Measurements from ENCODE around the gene MEF2C.

Gene MEF2C

GRCh38 chr5:88887342-88887741, 4.4 kb upstream of the MEF2C start:
- DNase-seq, result no peak

- DNase-seq, result no peak
These were observed 3.9 kb upstream of the MEF2C start for GRCh38 chr5:88886746-88887341.

- no peak for DNase-seq
These were observed 3.3 kb upstream of the MEF2C start for GRCh38 chr5:88886252-88886651.

- no peak for DNase-seq
These were observed 2.0 kb upstream of the MEF2C start for GRCh38 chr5:88885002-88885401.

GRCh38 chr5:88884608-88884877, 1.6 kb upstream of the MEF2C start:
- no peak for DNase-seq

GRCh38 chr5:88883836-88884607, 1.0 kb upstream of the MEF2C start:
- DNase-seq, result no peak

- DNase-seq, result no peak
These were observed 527 bp downstream of the MEF2C start for GRCh38 chr5:88882276-88883038.

- DNase-seq, result no peak
These were observed 1.4 kb downstream of the MEF2C start for GRCh38 chr5:88881571-88881971.

- no peak for DNase-seq
These were observed 2.8 kb downstream of the MEF2C start for GRCh38 chr5:88880201-88880600.

GRCh38 chr5:88879724-88880123, 3.3 kb downstream of the MEF2C start:
- DNase-seq, result no peak

GRCh38 chr5:88878976-88879375, 4.0 kb downstream of the MEF2C start:
- DNase-seq, result no peak

- no peak for DNase-seq
These were observed 5.2 kb downstream of the MEF2C start for GRCh38 chr5:88877826-88878225.

- DNase-seq, result no peak
These were observed 6.3 kb downstream of the MEF2C start for GRCh38 chr5:88876714-88877113.

- DNase-seq, result no peak
These were observed 7.4 kb downstream of the MEF2C start for GRCh38 chr5:88875341-88876234.

GRCh38 chr5:88873447-88873846, 9.5 kb downstream of the MEF2C start:
- no peak for DNase-seq

GRCh38 chr5:88872971-88873370, 10.0 kb downstream of the MEF2C start:
- DNase-seq, result no peak

- DNase-seq, result no peak
These were observed 12.7 kb downstream of the MEF2C start for GRCh38 chr5:88870285-88870684.

- DNase-seq, result no peak
These were observed 14.4 kb downstream of the MEF2C start for GRCh38 chr5:88868468-88869068.

GRCh38 chr5:88867638-88868037, 15.3 kb downstream of the MEF2C start:
- no peak for DNase-seq

GRCh38 chr5:88863523-88863922, 19.5 kb downstream of the MEF2C start:
- DNase-seq, result no peak

GRCh38 chr5:88862547-88863175, 20.3 kb downstream of the MEF2C start:
- DNase-seq, result no peak

- DNase-seq, result no peak
These were observed 21.8 kb downstream of the MEF2C start for GRCh38 chr5:88861231-88861630.

Measured in activated CD4-positive, alpha-beta T cell treated with anti-CD3 and anti-CD28 coated beads, Interleukin-2, amount 50 U/mL, for 16 hours (primary cell).